ENCODE data around the gene FAM120B.

DNA sequence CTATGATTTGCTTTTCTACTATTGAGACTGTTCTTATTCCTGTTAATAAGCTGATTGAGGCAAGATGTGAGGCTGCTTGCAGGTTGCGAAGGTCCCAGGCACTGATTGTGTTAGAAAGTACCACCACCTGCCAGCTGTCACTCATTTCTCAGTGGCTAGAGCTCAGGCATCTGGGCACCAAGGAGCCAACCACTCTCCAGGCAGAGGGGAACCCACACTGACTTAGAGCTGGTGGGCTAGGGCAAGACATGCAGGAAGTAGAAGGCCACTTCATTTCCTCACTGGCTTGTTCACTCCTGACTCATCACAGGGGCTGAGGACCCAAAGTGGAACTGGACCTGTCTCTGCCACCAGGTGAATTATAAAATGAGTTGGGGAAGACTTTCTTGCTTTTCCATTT lies 7.9 kb upstream of the FAM120B start:
- no peak for TF ChIP-seq POLR2A (IDR thresholded peaks at IDR 0.05)
- TF ChIP-seq, protein P1, sequence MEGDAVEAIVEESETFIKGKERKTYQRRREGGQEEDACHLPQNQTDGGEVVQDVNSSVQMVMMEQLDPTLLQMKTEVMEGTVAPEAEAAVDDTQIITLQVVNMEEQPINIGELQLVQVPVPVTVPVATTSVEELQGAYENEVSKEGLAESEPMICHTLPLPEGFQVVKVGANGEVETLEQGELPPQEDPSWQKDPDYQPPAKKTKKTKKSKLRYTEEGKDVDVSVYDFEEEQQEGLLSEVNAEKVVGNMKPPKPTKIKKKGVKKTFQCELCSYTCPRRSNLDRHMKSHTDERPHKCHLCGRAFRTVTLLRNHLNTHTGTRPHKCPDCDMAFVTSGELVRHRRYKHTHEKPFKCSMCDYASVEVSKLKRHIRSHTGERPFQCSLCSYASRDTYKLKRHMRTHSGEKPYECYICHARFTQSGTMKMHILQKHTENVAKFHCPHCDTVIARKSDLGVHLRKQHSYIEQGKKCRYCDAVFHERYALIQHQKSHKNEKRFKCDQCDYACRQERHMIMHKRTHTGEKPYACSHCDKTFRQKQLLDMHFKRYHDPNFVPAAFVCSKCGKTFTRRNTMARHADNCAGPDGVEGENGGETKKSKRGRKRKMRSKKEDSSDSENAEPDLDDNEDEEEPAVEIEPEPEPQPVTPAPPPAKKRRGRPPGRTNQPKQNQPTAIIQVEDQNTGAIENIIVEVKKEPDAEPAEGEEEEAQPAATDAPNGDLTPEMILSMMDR (IDR thresholded peaks at IDR 0.05): no peak
- no peak for TF ChIP-seq EP300 (IDR thresholded peaks at IDR 0.05)

All from gastroesophageal sphincter (tissue), 3 donors.